ENCODE data around the gene MTERF2. TPM values are rescaled to one million over a fixed set of nuclear protein-coding genes. Genes with fewer than 3 reads are reported as not detected.

Gene MTERF2
- total RNA-seq, 1 donor: 3.6 TPM

DNA sequence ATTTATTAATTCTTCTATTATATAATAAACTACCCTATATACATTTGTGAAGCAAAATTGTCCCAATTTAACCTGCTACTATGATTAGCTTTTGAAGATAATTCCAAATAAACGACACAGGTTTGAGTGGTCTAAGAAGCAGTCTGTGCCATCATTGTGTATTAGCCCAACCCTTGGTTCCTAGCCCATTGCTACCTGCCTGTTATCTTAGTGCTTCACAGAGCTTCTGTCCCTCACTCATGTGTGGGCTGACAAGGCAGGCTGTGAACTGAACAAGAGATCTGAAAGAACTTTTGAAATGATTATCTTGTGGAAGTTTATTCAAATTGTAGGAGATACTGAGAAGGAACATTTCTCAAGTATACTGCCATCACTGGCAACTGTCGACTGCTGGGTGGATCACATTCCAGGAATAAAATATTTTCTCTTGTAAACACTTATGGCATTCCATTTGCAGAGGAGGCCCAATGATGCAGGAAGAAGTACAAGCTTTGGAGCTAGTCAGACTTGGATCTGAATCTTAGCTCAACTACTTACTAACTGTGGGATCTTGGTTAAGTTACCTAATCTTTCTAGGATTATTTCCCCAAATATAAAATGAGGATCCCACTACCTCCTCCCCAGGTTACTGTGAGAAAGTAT is 7.8 kb upstream of the MTERF2 start:
- Histone ChIP-seq H3K27ac (ENCODE audit: low read depth, low read length) (no peak overlapping the region), H3K27me3 (ENCODE audit: insufficient read depth, low read length) (no peaks in the 10 kb centered on the region), H3K4me3 (ENCODE audit: insufficient read depth, low read length) (no peak overlapping the region), H2AFZ (ENCODE audit: low read length) (no peak overlapping the region), H4K20me1 (ENCODE audit: insufficient read depth, low read length) (no peaks in the 10 kb centered on the region), H3K36me3 (ENCODE audit: insufficient read depth, low read length) (peaks cover 9% of the 10 kb centered on the region), H3K4me2 (ENCODE audit: insufficient read depth, low read length) (peak overlapping the region; percentile 16), H3K9me3 (ENCODE audit: low read depth, low read length) (no peaks in the 10 kb centered on the region), H3K79me2 (ENCODE audit: insufficient read depth, low read length) (no peaks in the 10 kb centered on the region), H3K4me1 (ENCODE audit: insufficient read depth, low read length) (peaks cover 8% of the 10 kb centered on the region)
- TF ChIP-seq CTCF (IDR thresholded peaks at IDR 0.05; ENCODE audit: extremely low read depth, low read depth, low read length): no peak
- DNase-seq (ENCODE audit: insufficient read length, low spot score, missing footprints): peak; percentile 35

DNA sequence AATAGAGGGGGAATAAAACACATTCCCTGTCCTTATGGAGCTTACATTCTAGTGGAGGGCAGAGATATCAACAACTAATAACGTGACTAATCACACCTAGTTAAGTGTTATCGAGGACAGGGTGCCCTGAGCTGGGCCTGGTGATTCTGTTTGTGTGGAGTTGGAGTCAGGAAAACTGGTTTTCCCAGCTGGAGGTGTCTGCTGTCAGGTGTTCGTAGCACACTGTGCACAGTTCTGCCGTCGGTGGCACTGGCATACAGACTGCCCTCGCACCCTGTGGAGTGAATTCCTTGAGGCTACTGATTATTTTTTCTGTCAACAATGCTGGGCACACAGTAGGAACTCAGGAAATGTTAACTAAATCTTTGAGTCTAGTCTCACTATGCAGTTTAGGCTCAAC is 900 bp upstream of the MTERF2 start:
- Histone ChIP-seq H3K79me2 (ENCODE audit: insufficient read depth, low read length) (peaks cover 15% of the 10 kb centered on the region), H3K27me3 (ENCODE audit: insufficient read depth, low read length) (no peaks in the 10 kb centered on the region), H3K4me2 (ENCODE audit: insufficient read depth, low read length) (peak overlapping the region; percentile 91), H3K27ac (ENCODE audit: low read depth, low read length) (peak overlapping the region; percentile 84), H4K20me1 (ENCODE audit: insufficient read depth, low read length) (no peaks in the 10 kb centered on the region), H3K9me3 (ENCODE audit: low read depth, low read length) (no peaks in the 10 kb centered on the region), H3K4me1 (ENCODE audit: insufficient read depth, low read length) (peaks cover 28% of the 10 kb centered on the region), H2AFZ (ENCODE audit: low read length) (no peak overlapping the region), H3K36me3 (ENCODE audit: insufficient read depth, low read length) (no peaks in the 10 kb centered on the region), H3K4me3 (ENCODE audit: insufficient read depth, low read length) (peak overlapping the region; percentile 82)
- no peak for DNase-seq (ENCODE audit: insufficient read length, low spot score, missing footprints)
- no peak for TF ChIP-seq CTCF (IDR thresholded peaks at IDR 0.05; ENCODE audit: extremely low read depth, low read depth, low read length)

DNA sequence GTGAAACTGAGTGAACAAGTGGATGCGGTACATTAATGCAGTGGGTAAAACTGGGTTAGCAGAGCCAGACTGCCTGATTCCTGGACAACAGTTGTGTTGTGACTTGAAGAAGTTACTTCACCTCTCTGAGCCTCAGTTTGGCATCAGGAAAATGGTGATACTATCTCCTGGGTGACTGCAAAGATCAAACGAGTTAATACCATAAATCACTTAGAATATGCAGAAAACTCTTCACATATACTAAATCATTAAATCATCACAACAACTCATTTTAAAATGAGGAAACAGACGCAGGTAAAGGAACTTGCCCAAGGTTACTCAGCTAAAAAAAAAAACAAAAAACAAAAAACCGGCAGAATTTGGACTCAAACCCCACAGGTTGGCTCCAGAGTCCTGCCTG is 811 bp downstream of the MTERF2 start:
- Histone ChIP-seq H3K9me3 (ENCODE audit: low read depth, low read length) (no peaks in the 10 kb centered on the region), H3K27ac (ENCODE audit: low read depth, low read length) (peak overlapping the region; percentile 84), H3K4me3 (ENCODE audit: insufficient read depth, low read length) (peak overlapping the region; percentile 82), H3K27me3 (ENCODE audit: insufficient read depth, low read length) (no peaks in the 10 kb centered on the region), H3K79me2 (ENCODE audit: insufficient read depth, low read length) (peaks cover 15% of the 10 kb centered on the region), H3K4me2 (ENCODE audit: insufficient read depth, low read length) (peak overlapping the region; percentile 91), H2AFZ (ENCODE audit: low read length) (no peak overlapping the region), H4K20me1 (ENCODE audit: insufficient read depth, low read length) (no peaks in the 10 kb centered on the region), H3K4me1 (ENCODE audit: insufficient read depth, low read length) (peaks cover 28% of the 10 kb centered on the region), H3K36me3 (ENCODE audit: insufficient read depth, low read length) (no peaks in the 10 kb centered on the region)
- DNase-seq (ENCODE audit: insufficient read length, low spot score, missing footprints): no peak
- TF ChIP-seq CTCF (IDR thresholded peaks at IDR 0.05; ENCODE audit: extremely low read depth, low read depth, low read length): no peak

- Histone ChIP-seq H3K4me3 (ENCODE audit: insufficient read depth, low read length) (no peak overlapping the region), H2AFZ (ENCODE audit: low read length) (no peak overlapping the region), H3K79me2 (ENCODE audit: insufficient read depth, low read length) (peaks cover 15% of the 10 kb centered on the region), H3K9me3 (ENCODE audit: low read depth, low read length) (no peaks in the 10 kb centered on the region), H3K27me3 (ENCODE audit: insufficient read depth, low read length) (no peaks in the 10 kb centered on the region), H4K20me1 (ENCODE audit: insufficient read depth, low read length) (no peaks in the 10 kb centered on the region), H3K4me1 (ENCODE audit: insufficient read depth, low read length) (peaks cover 28% of the 10 kb centered on the region), H3K4me2 (ENCODE audit: insufficient read depth, low read length) (peak overlapping the region; percentile 91), H3K36me3 (ENCODE audit: insufficient read depth, low read length) (no peaks in the 10 kb centered on the region), H3K27ac (ENCODE audit: low read depth, low read length) (no peak overlapping the region)
- DNase-seq (ENCODE audit: insufficient read length, low spot score, missing footprints): no peak
- TF ChIP-seq CTCF (IDR thresholded peaks at IDR 0.05; ENCODE audit: extremely low read depth, low read depth, low read length): no peak
These were observed 1.5 kb downstream of the MTERF2 start for GRCh38 chr12:106985479-106985878.
